ENCODE results near the gene HSPBP1. TPM values are rescaled to one million over a fixed set of nuclear protein-coding genes. Genes with fewer than 3 reads are reported as not detected.

Gene HSPBP1
- total and polyA plus RNA-seq, 9 of the 15 experiments (the other 6 are each of a cell fraction or from before 2014, with no cell fraction given) = 0.83 to 81.3 (median 21.8) TPM

DNA sequence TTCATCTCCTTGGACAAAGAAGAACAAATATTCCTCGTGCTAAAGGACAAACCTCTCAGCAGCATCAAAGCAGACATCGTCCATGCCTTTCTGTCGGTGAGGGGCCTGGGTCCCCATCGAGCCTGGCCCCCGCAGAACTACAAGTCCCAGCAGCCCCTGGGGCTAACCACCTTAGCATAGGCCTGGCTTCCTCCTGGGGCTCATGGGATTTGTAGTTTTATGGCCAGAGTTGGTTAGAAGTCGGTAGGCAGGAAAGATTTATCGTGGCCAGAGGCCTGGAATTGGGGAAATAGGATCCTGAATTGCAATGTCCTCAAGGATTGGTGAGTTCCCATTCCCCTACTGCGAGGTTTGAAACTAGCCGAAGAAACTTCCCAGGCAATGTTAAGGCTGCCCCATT is 25.6 kb upstream of the HSPBP1 start (continued):
- TF ChIP-seq, protein P1, sequence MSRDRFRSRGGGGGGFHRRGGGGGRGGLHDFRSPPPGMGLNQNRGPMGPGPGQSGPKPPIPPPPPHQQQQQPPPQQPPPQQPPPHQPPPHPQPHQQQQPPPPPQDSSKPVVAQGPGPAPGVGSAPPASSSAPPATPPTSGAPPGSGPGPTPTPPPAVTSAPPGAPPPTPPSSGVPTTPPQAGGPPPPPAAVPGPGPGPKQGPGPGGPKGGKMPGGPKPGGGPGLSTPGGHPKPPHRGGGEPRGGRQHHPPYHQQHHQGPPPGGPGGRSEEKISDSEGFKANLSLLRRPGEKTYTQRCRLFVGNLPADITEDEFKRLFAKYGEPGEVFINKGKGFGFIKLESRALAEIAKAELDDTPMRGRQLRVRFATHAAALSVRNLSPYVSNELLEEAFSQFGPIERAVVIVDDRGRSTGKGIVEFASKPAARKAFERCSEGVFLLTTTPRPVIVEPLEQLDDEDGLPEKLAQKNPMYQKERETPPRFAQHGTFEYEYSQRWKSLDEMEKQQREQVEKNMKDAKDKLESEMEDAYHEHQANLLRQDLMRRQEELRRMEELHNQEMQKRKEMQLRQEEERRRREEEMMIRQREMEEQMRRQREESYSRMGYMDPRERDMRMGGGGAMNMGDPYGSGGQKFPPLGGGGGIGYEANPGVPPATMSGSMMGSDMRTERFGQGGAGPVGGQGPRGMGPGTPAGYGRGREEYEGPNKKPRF (IDR thresholded peaks at IDR 0.05; ENCODE audit: low read depth, low read length) = no peak
- no peak for TF ChIP-seq PHB2 (IDR thresholded peaks at IDR 0.05; ENCODE audit: low read depth)
- TF ChIP-seq POLR2AphosphoS2 (IDR thresholded peaks at IDR 0.05; ENCODE audit: low read length) = peak; percentile 68; the same call in 1 of the 2 replicates
- no peak for TF ChIP-seq FOS (IDR thresholded peaks at IDR 0.05; ENCODE audit: extremely low read depth, insufficient read length)
- TF ChIP-seq POLR2G (IDR thresholded peaks at IDR 0.05; ENCODE audit: low read depth, low read length) = 0 out of 2 replicates have a peak, but pooled peaks have one; percentile 5
- TF ChIP-seq, protein P2, sequence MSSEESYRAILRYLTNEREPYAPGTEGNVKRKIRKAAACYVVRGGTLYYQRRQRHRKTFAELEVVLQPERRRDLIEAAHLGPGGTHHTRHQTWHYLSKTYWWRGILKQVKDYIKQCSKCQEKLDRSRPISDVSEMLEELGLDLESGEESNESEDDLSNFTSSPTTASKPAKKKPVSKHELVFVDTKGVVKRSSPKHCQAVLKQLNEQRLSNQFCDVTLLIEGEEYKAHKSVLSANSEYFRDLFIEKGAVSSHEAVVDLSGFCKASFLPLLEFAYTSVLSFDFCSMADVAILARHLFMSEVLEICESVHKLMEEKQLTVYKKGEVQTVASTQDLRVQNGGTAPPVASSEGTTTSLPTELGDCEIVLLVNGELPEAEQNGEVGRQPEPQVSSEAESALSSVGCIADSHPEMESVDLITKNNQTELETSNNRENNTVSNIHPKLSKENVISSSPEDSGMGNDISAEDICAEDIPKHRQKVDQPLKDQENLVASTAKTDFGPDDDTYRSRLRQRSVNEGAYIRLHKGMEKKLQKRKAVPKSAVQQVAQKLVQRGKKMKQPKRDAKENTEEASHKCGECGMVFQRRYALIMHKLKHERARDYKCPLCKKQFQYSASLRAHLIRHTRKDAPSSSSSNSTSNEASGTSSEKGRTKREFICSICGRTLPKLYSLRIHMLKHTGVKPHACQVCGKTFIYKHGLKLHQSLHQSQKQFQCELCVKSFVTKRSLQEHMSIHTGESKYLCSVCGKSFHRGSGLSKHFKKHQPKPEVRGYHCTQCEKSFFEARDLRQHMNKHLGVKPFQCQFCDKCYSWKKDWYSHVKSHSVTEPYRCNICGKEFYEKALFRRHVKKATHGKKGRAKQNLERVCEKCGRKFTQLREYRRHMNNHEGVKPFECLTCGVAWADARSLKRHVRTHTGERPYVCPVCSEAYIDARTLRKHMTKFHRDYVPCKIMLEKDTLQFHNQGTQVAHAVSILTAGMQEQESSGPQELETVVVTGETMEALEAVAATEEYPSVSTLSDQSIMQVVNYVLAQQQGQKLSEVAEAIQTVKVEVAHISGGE (CRISPR knock-in tag; IDR thresholded peaks at IDR 0.05) = peak in 1 of 3 experiments; percentile 62; a peak in 1 of 6 replicates
- TF ChIP-seq GATAD2A (IDR thresholded peaks at IDR 0.05) = no peak
- TF ChIP-seq, protein P3, sequence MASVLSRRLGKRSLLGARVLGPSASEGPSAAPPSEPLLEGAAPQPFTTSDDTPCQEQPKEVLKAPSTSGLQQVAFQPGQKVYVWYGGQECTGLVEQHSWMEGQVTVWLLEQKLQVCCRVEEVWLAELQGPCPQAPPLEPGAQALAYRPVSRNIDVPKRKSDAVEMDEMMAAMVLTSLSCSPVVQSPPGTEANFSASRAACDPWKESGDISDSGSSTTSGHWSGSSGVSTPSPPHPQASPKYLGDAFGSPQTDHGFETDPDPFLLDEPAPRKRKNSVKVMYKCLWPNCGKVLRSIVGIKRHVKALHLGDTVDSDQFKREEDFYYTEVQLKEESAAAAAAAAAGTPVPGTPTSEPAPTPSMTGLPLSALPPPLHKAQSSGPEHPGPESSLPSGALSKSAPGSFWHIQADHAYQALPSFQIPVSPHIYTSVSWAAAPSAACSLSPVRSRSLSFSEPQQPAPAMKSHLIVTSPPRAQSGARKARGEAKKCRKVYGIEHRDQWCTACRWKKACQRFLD (CRISPR knock-in tag; IDR thresholded peaks at IDR 0.05) = 0 out of 2 replicates have a peak, but pooled peaks have one; percentile 51
- peak; percentile 17 for TF ChIP-seq TBP (optimal IDR thresholded peaks at IDR 0.05; ENCODE audit: low read depth, low read length)
- TF ChIP-seq ZNF354B (CRISPR knock-in tag; IDR thresholded peaks at IDR 0.05) = no peak
- TF ChIP-seq ATF1 (CRISPR knock-in tag; IDR thresholded peaks at IDR 0.05) = no peak
- TF ChIP-seq ATF1 (tag; IDR thresholded peaks at IDR 0.05) = peak; percentile 49; the same call in 1 of the 2 replicates
